AG09309 (cell line): ENCODE measurements around the gene OGFOD3.

ENCODE experiments used
- DNase-seq: peaks from one replicate; pipeline ENCODE4 v3.0.0-alpha.2; 2010; ENCODE audit warnings: low read depth
- H3K4me3 ChIP-seq: 2 replicates; pipeline ENCODE4 v1.5.1; 2011; ENCODE audit warnings: mild to moderate bottlenecking, low read depth, low read length, moderate library complexity; ENCODE audit not compliant: control insufficient read depth
- TF ChIP-seq, protein P1 (sequence below): IDR thresholded peaks from 2 replicates; pipeline ENCODE4 v1.5.1; 2011; ENCODE audit warnings: mild to moderate bottlenecking, low read depth, low read length, inconsistent platforms; ENCODE audit not compliant: insufficient read depth, control insufficient read depth; ENCODE audit errors: missing control alignments

The OGFOD3 gene

DNA sequence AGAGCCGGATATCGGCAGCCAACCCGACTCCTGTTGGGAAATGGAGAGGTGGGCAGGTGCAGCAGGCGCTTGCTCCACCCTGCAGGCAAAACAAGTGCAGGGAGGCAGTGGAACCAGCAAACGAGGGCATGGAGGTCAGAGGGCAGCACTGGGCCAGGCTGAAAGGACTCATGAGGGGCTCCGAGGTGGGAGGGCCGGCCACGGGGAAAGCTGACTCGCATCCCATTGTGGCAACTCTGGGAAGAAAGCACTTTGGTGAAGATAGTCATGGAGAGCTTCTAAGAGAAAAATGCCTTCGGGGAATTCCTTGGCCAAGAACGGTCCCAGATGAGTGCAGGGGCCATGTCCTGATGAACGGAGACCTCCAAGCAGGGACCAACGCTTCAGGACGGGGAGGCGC, 27.7 kb upstream of the OGFOD3 start:
- TF ChIP-seq, protein P1, sequence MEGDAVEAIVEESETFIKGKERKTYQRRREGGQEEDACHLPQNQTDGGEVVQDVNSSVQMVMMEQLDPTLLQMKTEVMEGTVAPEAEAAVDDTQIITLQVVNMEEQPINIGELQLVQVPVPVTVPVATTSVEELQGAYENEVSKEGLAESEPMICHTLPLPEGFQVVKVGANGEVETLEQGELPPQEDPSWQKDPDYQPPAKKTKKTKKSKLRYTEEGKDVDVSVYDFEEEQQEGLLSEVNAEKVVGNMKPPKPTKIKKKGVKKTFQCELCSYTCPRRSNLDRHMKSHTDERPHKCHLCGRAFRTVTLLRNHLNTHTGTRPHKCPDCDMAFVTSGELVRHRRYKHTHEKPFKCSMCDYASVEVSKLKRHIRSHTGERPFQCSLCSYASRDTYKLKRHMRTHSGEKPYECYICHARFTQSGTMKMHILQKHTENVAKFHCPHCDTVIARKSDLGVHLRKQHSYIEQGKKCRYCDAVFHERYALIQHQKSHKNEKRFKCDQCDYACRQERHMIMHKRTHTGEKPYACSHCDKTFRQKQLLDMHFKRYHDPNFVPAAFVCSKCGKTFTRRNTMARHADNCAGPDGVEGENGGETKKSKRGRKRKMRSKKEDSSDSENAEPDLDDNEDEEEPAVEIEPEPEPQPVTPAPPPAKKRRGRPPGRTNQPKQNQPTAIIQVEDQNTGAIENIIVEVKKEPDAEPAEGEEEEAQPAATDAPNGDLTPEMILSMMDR: no peak
- DNase-seq: no peak
- no peak overlapping the region for H3K4me3 ChIP-seq

DNA sequence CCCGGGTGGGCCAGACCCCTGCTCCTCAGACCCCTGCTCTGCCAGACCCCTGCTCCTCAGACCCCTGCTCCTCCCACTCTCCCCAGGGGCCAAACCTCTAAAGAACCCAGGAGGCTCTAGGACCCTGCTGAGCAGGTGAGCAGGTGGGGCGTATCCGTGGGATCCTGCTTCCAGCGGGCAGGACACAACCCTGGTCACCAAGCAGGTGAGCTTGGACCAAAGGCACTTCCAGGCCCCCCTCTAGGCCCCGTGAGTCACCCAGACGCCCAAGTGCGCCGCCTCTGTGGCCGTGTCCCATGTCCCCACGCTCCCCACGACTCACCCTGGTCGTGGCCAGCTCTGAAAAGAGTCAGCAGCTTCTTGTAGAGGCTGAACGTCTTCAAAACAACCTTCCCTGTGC, 27.2 kb upstream of the OGFOD3 start:
- no peak overlapping the region for H3K4me3 ChIP-seq
- TF ChIP-seq, protein P1: no peak
- DNase-seq: no peak

DNA sequence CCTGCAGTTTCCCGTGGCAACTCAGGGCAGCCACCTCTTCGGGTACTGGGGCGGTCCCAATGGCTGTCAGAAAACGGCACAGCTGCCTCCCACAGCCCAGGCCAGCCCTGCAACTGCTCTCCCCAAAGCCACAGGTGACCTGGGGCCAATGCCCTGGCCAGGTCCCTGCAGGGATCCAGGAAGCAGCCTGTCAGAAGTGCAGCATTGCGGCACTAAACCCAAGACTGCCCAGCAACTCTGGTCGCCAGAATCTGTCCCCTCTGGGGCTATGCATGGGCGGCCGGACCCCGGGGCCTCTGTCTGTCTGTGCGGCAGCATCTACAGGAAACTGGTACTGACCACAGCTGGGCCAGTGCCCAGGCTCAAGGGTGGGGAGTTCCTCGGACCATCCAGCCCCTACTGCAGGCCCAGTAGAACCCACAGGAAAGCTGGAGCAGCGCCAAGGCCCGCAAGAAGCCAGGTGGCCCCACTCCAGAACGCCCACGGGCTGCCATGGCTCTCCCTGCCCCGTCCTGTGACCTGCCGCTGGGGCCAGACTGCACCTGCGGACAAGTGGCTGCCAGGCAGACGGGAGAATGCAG, 26.6 kb upstream of the OGFOD3 start:
- TF ChIP-seq, protein P1: no peak
- DNase-seq: no peak
- H3K4me3 ChIP-seq: no peak overlapping the region

DNA sequence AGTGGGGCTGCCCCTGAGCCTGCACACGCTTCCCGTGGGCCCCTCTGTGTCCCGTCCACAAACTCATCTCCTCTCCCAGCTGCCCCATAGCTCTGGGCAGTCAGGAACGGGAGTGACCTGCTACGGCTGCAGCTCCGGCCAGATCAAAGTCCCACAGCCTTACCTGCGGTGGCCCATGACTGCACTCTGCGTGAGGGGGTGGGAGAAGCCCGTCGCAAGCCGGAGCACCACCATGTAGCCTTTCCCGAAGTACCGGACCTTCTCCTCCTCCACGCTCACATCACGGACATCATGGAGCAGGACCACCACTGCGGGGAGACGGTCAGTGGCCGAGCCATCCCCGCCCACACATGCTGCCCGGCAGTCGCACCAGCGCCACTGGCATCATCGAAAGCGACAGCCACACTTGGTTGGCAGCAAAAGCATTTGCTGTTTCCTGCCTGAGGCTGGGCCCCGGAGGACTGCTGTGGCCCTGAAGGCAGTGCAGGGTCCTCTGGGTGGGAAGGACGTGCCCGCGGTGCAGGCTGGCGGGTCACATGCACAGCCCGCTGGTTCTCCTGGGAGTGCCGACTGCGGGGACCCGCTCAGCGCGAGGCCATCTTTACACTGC, 26.0 kb upstream of the OGFOD3 start:
- TF ChIP-seq, protein P1: no peak
- H3K4me3 ChIP-seq: no peak overlapping the region
- DNase-seq: no peak

DNA sequence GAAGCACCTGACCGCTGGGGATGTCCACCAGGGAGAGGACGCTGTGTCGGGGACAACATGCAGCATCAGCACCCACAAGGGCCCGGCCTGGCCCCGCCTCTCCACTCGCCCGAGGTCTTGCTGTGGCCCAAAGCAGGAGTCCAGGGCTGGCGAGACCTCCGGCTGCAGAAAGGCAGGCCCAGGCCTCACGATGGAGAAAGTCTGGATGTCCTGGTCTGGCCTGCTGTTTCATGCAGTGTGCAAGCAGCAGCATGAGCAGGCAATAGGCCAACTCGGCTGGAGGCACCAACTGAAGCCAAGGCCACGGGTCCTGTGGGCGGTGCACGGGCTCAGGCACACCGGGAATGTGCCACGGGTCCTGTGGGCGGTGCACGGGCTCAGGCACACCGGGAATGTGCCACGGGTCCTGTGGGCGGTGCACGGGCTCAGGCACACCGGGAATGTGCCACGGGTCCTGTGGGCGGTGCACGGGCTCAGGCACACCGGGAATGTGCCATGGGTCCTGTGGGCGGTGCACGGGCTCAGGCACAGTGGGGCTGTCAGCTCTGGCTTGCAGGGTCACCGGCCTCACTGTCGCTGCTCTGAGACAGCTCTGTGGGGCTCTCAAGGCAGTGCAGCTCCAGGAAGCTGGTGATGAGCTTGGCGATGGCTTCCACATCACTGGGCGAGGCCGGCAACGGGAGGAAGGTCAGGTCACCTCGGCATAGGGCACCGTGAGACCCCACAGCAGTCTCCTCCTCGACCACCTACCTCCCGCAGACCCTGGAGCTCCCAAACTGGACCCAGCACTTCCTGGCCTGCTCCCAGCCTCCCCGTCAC, 25.3 kb upstream of the OGFOD3 start:
- DNase-seq: no peak
- no peak overlapping the region for H3K4me3 ChIP-seq
- TF ChIP-seq, protein P1: no peak

DNA sequence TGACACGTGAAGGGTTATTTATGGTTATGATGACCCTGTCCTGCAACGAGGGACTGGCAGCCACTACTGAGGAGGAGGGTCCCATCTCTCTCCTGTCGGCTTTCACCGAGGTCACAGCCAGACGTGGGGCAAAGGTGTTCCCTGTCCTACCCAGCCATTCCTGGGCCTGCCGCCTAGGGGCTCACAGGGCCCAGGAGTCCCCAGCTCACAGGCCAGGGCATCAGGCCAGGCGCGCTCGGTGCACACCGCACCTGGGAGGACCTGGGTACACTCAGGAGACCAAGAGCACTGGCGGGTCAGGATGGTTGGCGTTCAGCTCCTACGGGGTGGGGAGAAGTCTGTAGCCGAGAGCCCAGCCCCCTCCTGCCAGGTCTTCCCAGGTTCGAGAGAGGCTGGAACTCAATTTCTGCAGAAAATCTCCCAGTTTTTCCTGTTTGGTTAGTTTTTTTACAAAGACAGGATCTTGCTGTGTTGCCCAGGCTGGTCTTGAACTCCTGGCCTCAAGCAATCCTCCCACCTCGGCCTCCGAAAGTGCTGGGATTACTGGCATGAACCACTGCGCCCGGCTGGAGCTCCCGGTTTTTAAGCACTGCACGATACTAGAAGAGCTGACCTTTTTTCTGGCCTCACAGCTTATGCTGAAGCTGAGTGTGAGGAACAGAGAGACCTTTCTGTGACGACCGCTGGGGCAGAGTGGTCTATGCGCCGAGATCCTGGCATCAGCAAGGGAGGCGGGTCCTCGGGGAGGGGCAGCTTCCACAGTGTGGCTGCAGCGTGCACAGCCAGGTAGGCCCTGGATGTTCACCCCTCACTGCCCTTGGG, 24.5 kb upstream of the OGFOD3 start:
- TF ChIP-seq, protein P1: no peak
- no peak overlapping the region for H3K4me3 ChIP-seq
- DNase-seq: no peak
